Measurements from ENCODE around the gene SMAD2. TPM values are rescaled to one million over a fixed set of nuclear protein-coding genes. Genes with fewer than 3 reads are reported as not detected.
A peak's percentile ranks its signal among the peaks of the same experiment; 100 is the strongest.

Gene SMAD2
- total RNA-seq, 1 donor from 2014 or later, result 150 TPM

- H3K9me3 Mint-ChIP-seq (ENCODE audit: unreplicated experiment), result no peaks in the 10 kb centered on the region
- peaks cover 8% of the 10 kb centered on the region for H3K36me3 Mint-ChIP-seq (ENCODE audit: low read depth, unreplicated experiment)
- H3K27ac Mint-ChIP-seq (ENCODE audit: unreplicated experiment), result no peak overlapping the region
- no peak overlapping the region for H3K4me3 Mint-ChIP-seq (ENCODE audit: unreplicated experiment)
- TF ChIP-seq, protein P1, sequence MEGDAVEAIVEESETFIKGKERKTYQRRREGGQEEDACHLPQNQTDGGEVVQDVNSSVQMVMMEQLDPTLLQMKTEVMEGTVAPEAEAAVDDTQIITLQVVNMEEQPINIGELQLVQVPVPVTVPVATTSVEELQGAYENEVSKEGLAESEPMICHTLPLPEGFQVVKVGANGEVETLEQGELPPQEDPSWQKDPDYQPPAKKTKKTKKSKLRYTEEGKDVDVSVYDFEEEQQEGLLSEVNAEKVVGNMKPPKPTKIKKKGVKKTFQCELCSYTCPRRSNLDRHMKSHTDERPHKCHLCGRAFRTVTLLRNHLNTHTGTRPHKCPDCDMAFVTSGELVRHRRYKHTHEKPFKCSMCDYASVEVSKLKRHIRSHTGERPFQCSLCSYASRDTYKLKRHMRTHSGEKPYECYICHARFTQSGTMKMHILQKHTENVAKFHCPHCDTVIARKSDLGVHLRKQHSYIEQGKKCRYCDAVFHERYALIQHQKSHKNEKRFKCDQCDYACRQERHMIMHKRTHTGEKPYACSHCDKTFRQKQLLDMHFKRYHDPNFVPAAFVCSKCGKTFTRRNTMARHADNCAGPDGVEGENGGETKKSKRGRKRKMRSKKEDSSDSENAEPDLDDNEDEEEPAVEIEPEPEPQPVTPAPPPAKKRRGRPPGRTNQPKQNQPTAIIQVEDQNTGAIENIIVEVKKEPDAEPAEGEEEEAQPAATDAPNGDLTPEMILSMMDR (IDR thresholded peaks at IDR 0.05; ENCODE audit: unreplicated experiment), result no peak
- no peak for DNase-seq (ENCODE audit: low spot score)
- peaks cover 33% of the 10 kb centered on the region for H3K4me1 Mint-ChIP-seq (ENCODE audit: unreplicated experiment)
- peaks cover 2% of the 10 kb centered on the region for H3K27me3 Mint-ChIP-seq (ENCODE audit: unreplicated experiment)
These were observed 135.6 kb downstream of the SMAD2 start for GRCh38 chr18:47794725-47795433.

DNA sequence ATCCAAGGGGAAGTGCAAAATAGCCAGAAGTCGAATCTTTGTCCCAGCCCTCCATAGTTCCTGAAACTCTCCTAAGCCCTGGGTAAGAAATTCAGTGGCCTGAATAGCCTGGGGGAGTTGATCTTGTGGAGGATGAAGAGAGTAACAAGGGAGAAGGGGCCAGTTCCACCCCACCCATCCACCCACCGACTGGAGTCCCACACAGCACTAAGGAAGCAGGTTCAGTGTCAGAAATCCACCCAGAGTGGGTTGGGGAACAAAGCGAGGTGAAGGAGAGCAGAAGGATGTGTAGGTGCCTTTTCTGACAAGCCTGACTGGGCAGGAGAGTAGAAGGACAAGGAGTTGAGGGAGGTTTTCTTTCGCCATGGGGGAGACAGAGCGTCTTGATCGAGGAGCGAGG, 136.8 kb downstream of the SMAD2 start:
- Mint-ChIP-seq H3K4me1 (ENCODE audit: unreplicated experiment) (peaks cover 24% of the 10 kb centered on the region), H3K9me3 (ENCODE audit: unreplicated experiment) (no peaks in the 10 kb centered on the region), H3K4me3 (ENCODE audit: unreplicated experiment) (no peak overlapping the region), H3K36me3 (ENCODE audit: low read depth, unreplicated experiment) (peaks cover 6% of the 10 kb centered on the region), H3K27ac (ENCODE audit: unreplicated experiment) (no peak overlapping the region), H3K27me3 (ENCODE audit: unreplicated experiment) (peaks cover 2% of the 10 kb centered on the region)
- TF ChIP-seq, protein P1 (IDR thresholded peaks at IDR 0.05; ENCODE audit: unreplicated experiment), result no peak
- DNase-seq (ENCODE audit: low spot score), result no peak

- no peaks in the 10 kb centered on the region for H3K9me3 Mint-ChIP-seq (ENCODE audit: unreplicated experiment)
These were observed 138.9 kb downstream of the SMAD2 start for GRCh38 chr18:47791461-47791985.

GRCh38 chr18:47790036-47790435, 140.4 kb downstream of the SMAD2 start:
- Mint-ChIP-seq H3K9me3 (ENCODE audit: unreplicated experiment) (no peaks in the 10 kb centered on the region), H3K27me3 (ENCODE audit: unreplicated experiment) (no peaks in the 10 kb centered on the region), H3K4me3 (ENCODE audit: unreplicated experiment) (no peak overlapping the region), H3K27ac (ENCODE audit: unreplicated experiment) (no peak overlapping the region), H3K4me1 (ENCODE audit: unreplicated experiment) (peaks cover 5% of the 10 kb centered on the region), H3K36me3 (ENCODE audit: low read depth, unreplicated experiment) (peaks cover 4% of the 10 kb centered on the region)
- TF ChIP-seq, protein P1 (IDR thresholded peaks at IDR 0.05; ENCODE audit: unreplicated experiment), result no peak
- no peak for DNase-seq (ENCODE audit: low spot score)

More at GRCh38 chr18:47791461-47791985, 138.9 kb downstream of the SMAD2 start:
- H3K27me3 Mint-ChIP-seq (ENCODE audit: unreplicated experiment), result peaks cover 2% of the 10 kb centered on the region
- TF ChIP-seq, protein P1 (IDR thresholded peaks at IDR 0.05; ENCODE audit: unreplicated experiment), result no peak
- peak overlapping the region; percentile 13 for H3K4me3 Mint-ChIP-seq (ENCODE audit: unreplicated experiment)
- H3K4me1 Mint-ChIP-seq (ENCODE audit: unreplicated experiment), result peaks cover 13% of the 10 kb centered on the region
- no peak overlapping the region for H3K27ac Mint-ChIP-seq (ENCODE audit: unreplicated experiment)
- DNase-seq (ENCODE audit: low spot score), result no peak
- peaks cover 4% of the 10 kb centered on the region for H3K36me3 Mint-ChIP-seq (ENCODE audit: low read depth, unreplicated experiment)

GRCh38 chr18:47788621-47789020, 141.8 kb downstream of the SMAD2 start:
- H3K27ac Mint-ChIP-seq (ENCODE audit: unreplicated experiment), result no peak overlapping the region
- H3K4me3 Mint-ChIP-seq (ENCODE audit: unreplicated experiment), result no peak overlapping the region
- no peak for DNase-seq (ENCODE audit: low spot score)
- H3K27me3 Mint-ChIP-seq (ENCODE audit: unreplicated experiment), result no peaks in the 10 kb centered on the region
- H3K9me3 Mint-ChIP-seq (ENCODE audit: unreplicated experiment), result no peaks in the 10 kb centered on the region
- peaks cover 5% of the 10 kb centered on the region for H3K4me1 Mint-ChIP-seq (ENCODE audit: unreplicated experiment)
- TF ChIP-seq, protein P1 (IDR thresholded peaks at IDR 0.05; ENCODE audit: unreplicated experiment), result no peak
- peaks cover 4% of the 10 kb centered on the region for H3K36me3 Mint-ChIP-seq (ENCODE audit: low read depth, unreplicated experiment)

All from endothelial cell (in vitro differentiated cells).